ENCODE measurements around the gene RINL.
A peak's percentile ranks its signal among the peaks of the same experiment; 100 is the strongest.
"Not testable (repeated sequence)": the region's sequence is repeated elsewhere in the genome, so short reads cannot be mapped to it uniquely, and the experiment has no call there.

Gene RINL

GRCh38 chr19:38904581-38905539 lies 26.8 kb upstream of the RINL start:
- DNase-seq, result no peak

- no peak for DNase-seq
Measured at GRCh38 chr19:38901683-38902082, 23.6 kb upstream of the RINL start.

- DNase-seq, result no peak
Measured at GRCh38 chr19:38900743-38901190, 22.7 kb upstream of the RINL start.

- DNase-seq, result peak; percentile 94
Measured at GRCh38 chr19:38900202-38900629, 22.1 kb upstream of the RINL start.

GRCh38 chr19:38899447-38900201 lies 21.5 kb upstream of the RINL start, which contains the start of the genes NFKBIB and SIRT2:
Gene NFKBIB (plus strand): TSS chr19:38899969. CDS start chr19:38900033, 64 bp downstream.
Gene SIRT2 (minus strand): TSS chr19:38899618. CDS start chr19:38899521, 97 bp downstream.
- DNase-seq, result peak; percentile 100

GRCh38 chr19:38898788-38899446 lies 20.8 kb upstream of the RINL start:
- DNase-seq, result peak; percentile 48

GRCh38 chr19:38894968-38895367 lies 16.9 kb upstream of the RINL start:
- DNase-seq, result no peak

- no peak for DNase-seq
Measured at GRCh38 chr19:38893341-38893771, 15.3 kb upstream of the RINL start.

GRCh38 chr19:38892841-38893240 lies 14.8 kb upstream of the RINL start:
- peak; percentile 23 for DNase-seq

GRCh38 chr19:38891771-38892170 lies 13.7 kb upstream of the RINL start:
- peak; percentile 31 for DNase-seq

GRCh38 chr19:38890686-38891085 lies 12.6 kb upstream of the RINL start:
- no peak for DNase-seq

- no peak for DNase-seq
Measured at GRCh38 chr19:38889803-38890202, 11.7 kb upstream of the RINL start.

GRCh38 chr19:38888876-38889275 lies 10.8 kb upstream of the RINL start:
- DNase-seq, result no peak

- DNase-seq, result not testable (repeated sequence)
Measured at GRCh38 chr19:38884691-38885090, 6.6 kb upstream of the RINL start.

GRCh38 chr19:38883286-38883685 lies 5.2 kb upstream of the RINL start:
- no peak for DNase-seq

GRCh38 chr19:38880882-38881609 lies 3.0 kb upstream of the RINL start:
- no peak for DNase-seq

- DNase-seq, result no peak
Measured at GRCh38 chr19:38880076-38880881, 2.2 kb upstream of the RINL start.

GRCh38 chr19:38879400-38879751 lies 1.3 kb upstream of the RINL start:
- no peak for DNase-seq

GRCh38 chr19:38878575-38879399 lies 712 bp upstream of the RINL start:
- no peak for DNase-seq

GRCh38 chr19:38875656-38876395 lies 2.2 kb downstream of the RINL start:
- no peak for DNase-seq

All from NCI-H82 (cell line).